Natural killer cell (primary cell): Measurements from ENCODE around the gene HBP1. TPM values are rescaled to one million over a fixed set of nuclear protein-coding genes. Genes with fewer than 3 reads are reported as not detected.
A peak's percentile ranks its signal among the peaks of the same experiment; 100 is the strongest.

Experiments
- ATAC-seq, 3 donors: fragments of 150-1000 bp in 2 of 3; fragments of 200-7000 bp in 1 of 3; cut with Tn5 transposase; 1 replicate in 1 of 3; 2 replicates in 2 of 3; pipeline ENCODE4 v1.10.0; 2021; ENCODE audit warnings: mild to moderate bottlenecking in 2 of 3, moderate library complexity in 2 of 3
- DNase-seq, 2 donors: peaks; one replicate each; pipeline versions ENCODE4 v3.0.0 to v3.0.0-alpha.2; 2013 to 2021; ENCODE audit warnings: mixed read lengths in 1 of 2
- H3K27ac ChIP-seq: one replicate; pipeline ENCODE4 v1.5.1; 2013; ENCODE audit warnings: mild to moderate bottlenecking, low read length
- H3K27me3 ChIP-seq: one replicate; pipeline ENCODE4 v1.6.1; 2013; ENCODE audit warnings: low read length; ENCODE audit not compliant: control insufficient read depth, insufficient read depth
- H3K36me3 ChIP-seq: one replicate; pipeline ENCODE4 v1.6.1; 2013; ENCODE audit warnings: low read length; ENCODE audit not compliant: control insufficient read depth, insufficient read depth
- H3K4me1 ChIP-seq: one replicate; pipeline ENCODE4 v1.6.1; 2013; ENCODE audit warnings: low read length; ENCODE audit not compliant: control insufficient read depth, insufficient read depth
- H3K4me3 ChIP-seq: one replicate; pipeline ENCODE4 v1.5.1; 2013; ENCODE audit warnings: low read length
- H3K9me3 ChIP-seq: one replicate; pipeline ENCODE4 v1.6.1; 2013; ENCODE audit warnings: low read length; ENCODE audit not compliant: control insufficient read depth, insufficient read depth
- H3K27ac Mint-ChIP-seq, 2 donors: one replicate each; pipeline ENCODE4 v1.8.0; 2022; ENCODE audit warnings: mild to moderate bottlenecking in 2 of 2, mixed read lengths in 2 of 2, moderate library complexity in 1 of 2
- H3K27me3 Mint-ChIP-seq, 2 donors: one replicate each; pipeline ENCODE4 v1.8.0; 2022; ENCODE audit warnings: low read depth in 2 of 2, mixed read lengths in 2 of 2
- H3K36me3 Mint-ChIP-seq: one replicate; pipeline ENCODE4 v1.8.0; 2022; ENCODE audit warnings: mixed read lengths
- H3K4me1 Mint-ChIP-seq, 2 donors: one replicate each; pipeline ENCODE4 v1.8.0; 2022; ENCODE audit warnings: mixed read lengths in 2 of 2
- H3K4me3 Mint-ChIP-seq: one replicate; pipeline ENCODE4 v1.8.0; 2022; ENCODE audit warnings: mild to moderate bottlenecking, moderate library complexity, mixed read lengths
- H3K9me3 Mint-ChIP-seq, 2 donors: one replicate each; pipeline ENCODE4 v1.8.0; 2022; ENCODE audit warnings: mixed read lengths in 2 of 2
- CTCF ChIP-seq: fragments of 200-600 bp; IDR thresholded peaks from one replicate; pipeline ENCODE4 v1.8.0; 2022; ENCODE audit warnings: antibody characterized with exemption
- WGBS: methylation state at CpG from one replicate; pipeline ENCODE4 v1.1.7; 2013; ENCODE audit warnings: missing lambda C conversion rate; ENCODE audit not compliant: insufficient coverage; 5-methylcytosine and 5-hydroxymethylcytosine counted together
- intact Hi-C: fragments of 100-400 bp; cut with micrococcal nuclease; formaldehyde crosslinking; loops from one replicate; pipeline ENCODE4 v1.14.2; 2022
- total RNA-seq, 4 donors: library from RNA; stranded (reverse); fragments of 120-200 nt in 1 of 4; gene quantifications; one replicate each; pipeline versions ENCODE4 v1.2.3 to v1.2.4, GENCODE V29; 2013 to 2022

The HBP1 gene
- total RNA-seq, 3 donors from 2014 or later (not counting 1 experiment from before 2014, with no cell fraction given), result 186 to 249 (median 243) TPM

GRCh38 chr7:107173691-107174406 is 5.0 kb downstream of the HBP1 start:
- H3K36me3 Mint-ChIP-seq, result no peaks in the 10 kb centered on the region
- H3K4me3 Mint-ChIP-seq, result no peak overlapping the region
- no peaks in the 10 kb centered on the region for H3K27me3 ChIP-seq
- H3K4me3 ChIP-seq, result no peak overlapping the region
- 48% methylated on average over 4 of the region's 4 CpGs for WGBS
- peaks cover 49 to 63% of the 10 kb centered on the region in 2 donors for H3K4me1 Mint-ChIP-seq
- no peak overlapping the region for H3K27ac ChIP-seq
- H3K27ac Mint-ChIP-seq, result peak overlapping the region; percentile 35 to 67
- H3K9me3 ChIP-seq, result no peaks in the 10 kb centered on the region
- no peaks in the 10 kb centered on the region for H3K9me3 Mint-ChIP-seq
- no peaks in the 10 kb centered on the region for H3K27me3 Mint-ChIP-seq
- ATAC-seq, result no peak
- no peak for DNase-seq
- no peak for TF ChIP-seq CTCF
- peaks cover 14% of the 10 kb centered on the region for H3K4me1 ChIP-seq
- peaks cover 4% of the 10 kb centered on the region for H3K36me3 ChIP-seq
- intact Hi-C loops, result no loop called here

GRCh38 chr7:107179326-107180164 is 10.7 kb downstream of the HBP1 start:
- Mint-ChIP-seq H3K9me3 (no peaks in the 10 kb centered on the region), H3K27ac (peak overlapping the region in 1 of 2 donors; percentile 52), H3K4me1 (peaks cover 32 to 37% of the 10 kb centered on the region in 2 donors), H3K4me3 (no peak overlapping the region), H3K36me3 (peaks cover 17% of the 10 kb centered on the region), H3K27me3 (no peaks in the 10 kb centered on the region)
- Histone ChIP-seq H3K4me1 (peaks cover 7% of the 10 kb centered on the region), H3K36me3 (peaks cover 50% of the 10 kb centered on the region), H3K4me3 (no peak overlapping the region), H3K9me3 (no peaks in the 10 kb centered on the region), H3K27me3 (no peaks in the 10 kb centered on the region), H3K27ac (no peak overlapping the region)
- DNase-seq (no peak), ATAC-seq (no peak)
- no peak for TF ChIP-seq CTCF
- intact Hi-C loops, result no loop called here
- WGBS, result 94% methylated on average over 13 of the region's 14 CpGs

- Mint-ChIP-seq H3K27me3 (no peaks in the 10 kb centered on the region), H3K36me3 (peaks cover 26% of the 10 kb centered on the region), H3K4me1 (peaks cover 32 to 38% of the 10 kb centered on the region in 2 donors), H3K4me3 (peak overlapping the region; percentile 10), H3K27ac (peak overlapping the region; percentile 52 to 78), H3K9me3 (no peaks in the 10 kb centered on the region)
- DNase-seq (peak in 1 of 2 donors; percentile 66), ATAC-seq (peak in 2 of 3 donors; percentile 19 to 60)
- H3K27ac ChIP-seq, result no peak overlapping the region
- intact Hi-C loops, result no loop called here
- peaks cover 58% of the 10 kb centered on the region for H3K36me3 ChIP-seq
- 47% methylated on average over 1 of the region's 1 CpG for WGBS
- H3K4me1 ChIP-seq, result peaks cover 7% of the 10 kb centered on the region
- no peak overlapping the region for H3K4me3 ChIP-seq
- TF ChIP-seq CTCF, result no peak
- no peaks in the 10 kb centered on the region for H3K9me3 ChIP-seq
- no peaks in the 10 kb centered on the region for H3K27me3 ChIP-seq
These were observed 11.6 kb downstream of the HBP1 start for GRCh38 chr7:107180378-107180777.
